Spleen (tissue), 3 donors: Measurements from ENCODE around the gene ADGRG1.

ENCODE experiments used
- POLR2A ChIP-seq, 3 donors: fragments of 450-650 bp; IDR thresholded peaks; one replicate each; pipeline ENCODE4 v1.5.1; 2017; ENCODE audit warnings: antibody characterized with exemption in 3 of 3, mild to moderate bottlenecking in 1 of 3
- POLR2AphosphoS5 ChIP-seq, 3 donors: sonication (generic); formaldehyde crosslinking; IDR thresholded peaks; one replicate each; pipeline ENCODE4 v1.5.1; 2017; ENCODE audit warnings: antibody characterized with exemption in 3 of 3

- TF ChIP-seq POLR2AphosphoS5 (IDR thresholded peaks at IDR 0.05) (no peak), POLR2A (IDR thresholded peaks at IDR 0.05) (no peak)
These were observed 13.5 kb upstream of the ADGRG1 start for GRCh38 chr16:57614944-57615343.
